GM18520 (cell line): ENCODE data around the gene UBE2S.
"Not testable (repeated sequence)": the region's sequence is repeated elsewhere in the genome, so short reads cannot be mapped to it uniquely, and the experiment has no call there.

Source experiments
- ATAC-seq: cut with Tn5 transposase; IDR thresholded peaks from one replicate; pipeline ENCODE4 v1.9.1; 2021; ENCODE audit not compliant: unreplicated experiment

UBE2S gene

DNA sequence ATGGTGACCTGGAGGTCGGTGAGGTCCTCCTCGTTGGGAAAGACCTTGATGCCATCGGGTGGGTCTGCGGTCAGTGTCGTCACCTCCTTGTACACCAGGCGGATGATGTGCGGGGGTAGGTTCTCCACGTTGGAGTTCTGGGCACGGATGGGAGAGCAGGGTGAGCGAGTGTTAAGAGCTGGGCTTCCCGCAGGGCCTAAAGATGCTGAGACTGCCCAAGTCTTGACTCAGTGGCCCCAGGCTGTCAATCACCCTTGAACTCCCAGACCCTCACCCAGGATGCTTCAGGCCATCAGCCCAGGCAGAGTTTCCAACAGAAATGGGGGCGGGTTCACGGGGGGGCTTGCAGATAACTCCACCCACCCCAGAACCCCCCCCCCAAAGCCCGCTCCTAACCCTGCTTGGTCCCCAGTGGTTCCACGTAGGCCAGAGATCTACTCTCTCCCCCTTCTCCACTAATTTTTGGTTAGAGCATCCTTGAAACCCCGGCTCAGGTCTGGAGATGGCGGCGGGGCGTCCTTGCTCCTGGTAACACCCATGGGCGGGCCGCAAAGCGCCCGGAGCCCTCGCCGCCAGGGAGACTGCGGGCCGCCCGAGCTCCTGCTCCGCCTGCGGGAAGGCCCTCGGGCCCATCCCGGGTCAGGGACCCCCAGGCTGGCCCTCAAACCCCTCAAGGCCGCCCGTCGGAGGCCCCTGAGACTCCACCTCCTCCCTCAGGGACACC lies 600 bp downstream of the UBE2S start:
- ATAC-seq, result no peak

DNA sequence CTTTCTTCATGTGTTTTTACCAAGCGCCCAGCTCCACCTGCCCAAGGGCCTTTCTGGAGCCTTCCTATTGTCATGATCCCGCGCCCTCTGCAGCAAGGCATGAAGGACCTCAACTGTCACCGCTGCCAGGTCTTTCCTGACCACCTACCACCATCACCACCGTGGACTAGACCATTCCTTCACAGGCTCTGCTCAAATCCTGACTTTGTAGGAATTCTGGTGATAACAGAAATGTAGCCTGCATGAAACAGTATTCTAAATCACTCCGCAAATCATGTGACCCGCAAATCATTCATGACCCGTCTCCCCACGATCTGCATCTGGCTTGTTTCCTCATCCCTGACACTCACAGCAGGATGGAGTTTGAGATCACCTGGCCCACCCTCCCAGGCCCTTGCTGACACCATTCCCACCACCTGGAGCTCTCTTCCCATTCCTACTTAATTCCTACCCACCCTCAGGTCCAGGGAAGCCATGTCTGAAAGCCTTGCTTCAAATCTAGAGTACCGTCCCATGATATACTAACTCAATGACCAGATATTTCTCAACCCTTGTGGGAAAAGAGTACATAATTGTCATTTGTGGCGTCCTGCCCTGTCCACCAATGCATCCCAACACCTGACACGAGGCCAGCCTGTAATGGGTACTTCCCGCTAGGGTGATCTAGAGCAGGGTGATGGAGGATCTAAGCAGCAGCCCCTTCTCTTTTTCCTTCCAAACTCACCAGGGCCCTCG lies 1.3 kb downstream of the UBE2S start:
- ATAC-seq, result no peak

DNA sequence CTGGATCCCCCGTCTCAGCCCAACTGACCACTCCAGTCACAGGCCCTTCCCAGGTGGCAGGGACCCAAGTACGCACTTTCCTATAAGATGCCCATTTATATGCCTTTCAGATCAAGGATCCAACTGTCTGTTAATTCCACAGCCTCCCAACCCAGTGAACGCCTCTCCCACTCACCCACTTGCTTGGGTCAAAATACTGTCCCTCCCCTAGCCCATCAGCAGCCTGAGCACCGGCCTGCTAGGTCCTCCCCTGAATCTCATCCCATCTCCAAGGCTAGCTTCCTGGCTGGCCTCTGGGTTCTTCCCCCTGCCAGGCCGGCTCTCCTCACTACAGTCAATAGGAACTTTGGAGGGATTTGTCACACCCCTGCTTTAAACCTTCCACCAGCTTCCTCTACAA lies 1.9 kb downstream of the UBE2S start:
- no peak for ATAC-seq

DNA sequence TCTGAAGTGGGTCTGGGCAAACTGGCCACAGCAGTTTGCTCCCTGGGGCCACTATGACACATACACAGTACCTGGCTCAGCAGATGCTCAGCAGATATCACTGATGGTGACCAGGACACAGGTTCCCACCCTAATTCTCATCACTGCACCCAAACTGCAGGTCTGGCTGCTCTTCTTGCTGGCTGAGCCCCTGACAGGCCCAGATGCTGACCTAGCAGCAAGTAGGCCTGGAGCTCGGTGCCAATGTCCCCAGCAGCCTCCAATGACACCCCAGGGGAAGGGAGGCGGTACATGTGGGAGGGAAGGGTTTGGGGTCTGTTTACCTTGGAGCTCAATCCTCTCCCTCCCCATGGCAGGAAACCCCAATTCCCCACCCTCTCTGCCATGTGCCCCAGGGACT lies 5.1 kb downstream of the UBE2S start:
- no peak for ATAC-seq

DNA sequence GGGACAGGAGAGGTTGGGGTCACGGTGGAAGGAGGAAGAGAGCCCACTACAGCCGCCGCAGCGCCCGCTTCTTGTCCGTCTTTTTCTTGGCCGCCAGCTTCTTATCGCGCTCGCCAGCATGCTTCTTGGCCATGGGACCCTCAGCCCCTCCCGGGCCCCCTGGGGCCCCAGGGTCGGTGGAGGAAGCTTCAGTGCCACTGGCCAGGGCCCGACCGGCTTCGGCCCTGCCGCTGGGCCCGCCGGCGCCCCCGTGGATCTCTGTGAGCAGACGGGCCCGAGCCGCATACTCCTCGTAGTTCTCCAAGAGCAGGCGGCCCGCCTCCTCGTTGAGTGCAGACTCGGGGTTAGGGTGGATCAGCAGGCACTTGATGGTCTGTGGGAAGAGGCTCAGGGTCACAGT lies 6.2 kb downstream of the UBE2S start:
- not testable (repeated sequence) for ATAC-seq

DNA sequence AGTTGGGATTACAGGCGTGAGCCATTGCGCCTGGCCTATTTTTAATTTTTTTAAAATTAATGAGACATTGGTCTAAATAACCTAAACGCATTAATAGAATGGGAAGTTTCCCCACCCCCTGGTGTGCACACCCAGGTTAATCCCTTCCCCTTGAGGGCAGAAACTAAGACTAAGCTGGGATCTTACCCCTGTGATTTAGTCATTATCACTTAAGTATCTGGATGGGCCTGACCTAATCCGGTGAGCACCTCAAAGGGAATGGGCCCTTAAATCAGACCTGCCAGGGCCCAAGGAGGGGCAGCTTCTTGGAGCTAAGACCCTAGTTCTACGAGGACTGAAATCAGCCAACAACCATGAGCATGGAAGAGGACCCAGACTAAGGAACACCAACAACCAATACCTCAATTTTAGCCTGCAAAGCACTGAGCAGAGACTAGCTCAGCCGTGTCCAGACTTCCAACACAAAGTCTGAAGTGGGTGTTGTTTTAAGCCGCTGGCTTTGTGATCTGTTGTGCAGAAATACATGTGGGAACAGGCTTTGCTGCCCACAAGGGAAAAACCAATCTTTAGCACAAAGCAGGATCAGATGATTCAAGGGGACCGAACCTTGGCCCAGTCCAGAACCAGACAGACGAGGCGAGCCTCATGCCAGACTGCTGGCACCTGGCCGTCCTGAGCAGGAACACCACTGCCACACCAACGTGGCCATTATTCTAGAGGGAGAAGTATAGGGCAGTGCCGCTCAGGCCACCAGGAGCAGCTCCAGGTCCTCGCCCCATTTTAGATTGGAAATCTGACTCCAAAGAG lies 7.1 kb downstream of the UBE2S start:
- no peak for ATAC-seq

DNA sequence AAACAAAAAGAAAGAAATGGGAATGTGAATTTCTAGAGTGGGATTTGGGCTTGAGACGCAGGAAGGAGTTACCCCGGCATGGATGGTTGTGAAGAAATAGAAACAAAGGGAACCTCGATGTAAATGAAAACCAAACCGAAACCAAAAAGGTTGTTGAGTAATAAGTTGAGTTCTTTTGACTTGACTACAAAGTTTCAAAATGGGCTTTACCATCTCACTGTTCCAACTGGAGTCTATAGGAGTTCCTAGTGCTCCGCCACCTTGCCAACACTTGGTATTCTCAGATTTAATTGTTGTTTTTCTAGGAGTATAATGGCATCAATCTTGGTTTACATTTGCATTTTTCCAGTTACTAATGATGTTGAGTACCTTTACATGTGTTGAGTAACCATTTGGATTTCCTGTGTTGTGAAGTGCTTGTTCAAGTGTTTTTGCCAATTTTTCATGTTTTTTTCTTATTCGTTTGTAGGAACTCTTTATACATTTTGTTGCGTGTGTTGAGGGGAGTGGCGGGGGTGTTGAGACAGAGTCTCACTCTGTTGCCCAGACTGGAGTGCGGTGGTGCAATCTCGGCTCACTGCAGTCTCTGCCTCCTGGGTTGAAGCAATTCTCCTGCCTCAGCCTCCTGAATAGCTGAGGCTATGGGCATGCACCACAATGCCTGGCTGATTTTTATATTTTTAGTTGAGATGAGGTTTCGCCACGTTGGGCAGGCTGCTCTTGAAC lies 9.2 kb downstream of the UBE2S start:
- no peak for ATAC-seq

DNA sequence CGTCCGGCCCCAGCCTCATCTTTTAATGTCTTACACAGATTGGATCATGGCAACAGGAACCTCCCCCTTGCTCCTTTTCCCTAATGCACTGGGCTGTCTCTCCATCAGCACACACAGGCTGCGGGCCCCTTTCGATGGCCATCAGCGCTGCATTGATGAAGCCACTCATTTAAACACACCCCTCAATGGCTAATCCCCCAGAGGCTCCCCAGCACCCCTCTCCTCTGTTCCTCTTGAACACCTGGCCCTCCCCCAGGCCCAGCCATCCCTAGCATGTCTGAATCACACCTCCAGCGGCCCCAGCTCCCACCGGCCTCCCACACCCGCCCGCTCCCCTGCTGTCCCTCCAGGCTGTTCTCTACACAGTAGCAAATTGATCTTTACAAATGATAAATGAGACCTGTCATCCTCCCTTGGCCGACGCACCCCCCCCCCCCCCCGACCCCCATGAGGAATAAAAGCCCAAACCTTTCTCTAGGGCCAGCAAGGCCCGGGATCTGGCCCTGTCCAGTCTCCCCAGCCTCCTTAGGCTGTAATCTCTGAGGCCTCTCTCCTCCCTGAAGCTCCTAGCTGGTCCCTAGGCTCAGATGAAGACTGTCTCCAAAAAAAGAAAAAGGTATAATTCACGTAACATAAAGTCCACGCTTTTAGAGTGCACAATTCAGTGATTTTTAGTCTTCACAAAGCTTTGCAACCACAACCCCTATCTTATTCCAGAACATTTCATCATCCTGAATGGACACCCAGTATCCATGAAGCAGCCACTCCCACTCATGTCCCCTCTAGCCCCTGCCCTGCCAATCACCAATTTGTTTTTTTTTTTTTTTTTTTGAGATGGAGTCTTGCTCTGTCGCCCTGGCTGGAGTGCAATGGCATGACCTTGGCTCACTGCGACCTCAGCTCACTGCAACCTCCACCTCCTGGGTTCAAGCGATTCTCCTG lies 14.5 kb downstream of the UBE2S start:
- ATAC-seq, result no peak

DNA sequence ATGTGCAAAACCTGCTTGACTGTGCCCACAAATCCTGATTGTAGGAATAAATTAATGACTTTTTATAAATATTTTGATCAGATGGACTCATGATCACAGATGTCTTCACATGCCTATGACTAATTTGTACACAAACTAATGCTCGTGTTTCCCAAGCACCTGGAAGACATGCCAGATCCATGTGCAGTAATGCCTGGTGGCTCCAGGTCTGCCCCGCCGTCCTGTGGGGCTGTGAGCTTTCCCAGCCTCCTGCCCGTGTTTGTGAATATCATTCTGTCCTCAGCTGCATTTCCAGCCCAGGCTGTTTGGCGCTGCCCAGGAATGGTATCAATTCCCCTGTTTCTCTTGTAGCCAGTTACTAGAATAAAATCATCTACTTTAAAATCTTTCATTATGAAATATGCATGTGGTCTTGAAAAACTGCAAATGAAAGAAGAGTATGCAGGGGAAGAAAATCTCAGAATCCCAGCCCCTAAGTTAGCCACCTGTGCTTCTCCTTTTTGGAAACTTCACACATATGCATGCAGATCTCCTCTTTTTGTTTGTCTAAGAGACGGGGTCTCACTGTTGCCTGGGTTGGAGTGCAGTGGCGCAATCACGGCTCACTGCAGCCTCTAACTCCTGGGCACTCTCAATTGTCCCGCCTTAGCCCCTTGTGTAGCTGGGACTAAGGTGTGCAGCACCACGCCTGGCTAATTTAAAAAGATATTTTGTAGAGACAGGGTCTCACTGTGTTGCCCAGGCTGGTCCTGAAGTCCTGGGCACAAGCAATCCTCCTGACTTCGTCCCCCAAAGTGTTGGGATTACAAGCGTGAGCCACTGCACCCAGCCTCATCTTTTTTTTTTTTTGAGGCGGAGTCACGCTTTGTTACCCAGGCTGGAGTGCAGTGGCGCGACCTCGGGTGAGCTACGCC lies 15.6 kb downstream of the UBE2S start:
- no peak for ATAC-seq

DNA sequence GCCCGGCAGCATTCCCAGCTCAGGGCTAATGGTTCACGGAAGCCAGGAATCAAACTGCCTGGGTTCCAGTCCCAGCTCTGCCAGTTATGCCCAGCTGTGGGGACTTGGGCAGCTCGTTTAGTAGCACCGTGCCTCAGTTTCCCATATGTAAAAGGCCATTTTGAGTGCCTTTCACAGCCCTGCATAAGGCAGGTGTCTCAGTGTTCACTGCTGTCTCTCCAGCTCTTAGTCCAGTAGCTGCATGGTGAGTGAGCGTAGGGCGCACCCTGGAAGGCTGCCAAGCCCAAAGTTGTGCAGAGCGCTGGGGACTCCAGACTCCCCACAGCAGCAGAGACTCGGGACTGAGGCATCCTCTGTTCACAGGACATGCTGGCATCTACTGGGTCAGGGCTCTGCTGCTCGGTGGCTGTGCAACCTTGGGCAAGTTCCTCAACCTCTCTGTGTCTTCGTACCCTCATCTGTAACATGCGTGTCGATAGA lies 16.4 kb downstream of the UBE2S start:
- ATAC-seq, result no peak

DNA sequence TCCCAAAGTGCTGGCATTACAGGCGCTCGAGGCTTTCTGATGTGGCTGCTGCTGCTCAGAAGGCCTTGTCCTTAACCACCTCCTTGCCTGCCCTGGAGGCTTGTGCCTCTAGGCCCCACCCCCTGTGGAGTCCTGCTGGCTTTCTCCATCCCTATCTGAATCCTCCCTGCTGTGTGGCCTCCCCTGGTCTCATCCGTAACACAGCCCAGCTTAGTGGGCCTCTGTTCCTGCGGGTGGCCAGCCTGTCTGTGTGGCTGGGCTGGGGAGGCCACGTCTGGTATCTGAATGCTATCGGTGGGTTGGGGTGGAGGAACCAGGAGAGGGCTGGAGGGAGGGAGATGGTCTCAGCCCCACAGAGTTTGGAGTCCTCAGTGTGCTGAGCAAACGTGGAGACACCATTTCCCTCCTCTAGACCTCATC lies 17.1 kb downstream of the UBE2S start:
- no peak for ATAC-seq

DNA sequence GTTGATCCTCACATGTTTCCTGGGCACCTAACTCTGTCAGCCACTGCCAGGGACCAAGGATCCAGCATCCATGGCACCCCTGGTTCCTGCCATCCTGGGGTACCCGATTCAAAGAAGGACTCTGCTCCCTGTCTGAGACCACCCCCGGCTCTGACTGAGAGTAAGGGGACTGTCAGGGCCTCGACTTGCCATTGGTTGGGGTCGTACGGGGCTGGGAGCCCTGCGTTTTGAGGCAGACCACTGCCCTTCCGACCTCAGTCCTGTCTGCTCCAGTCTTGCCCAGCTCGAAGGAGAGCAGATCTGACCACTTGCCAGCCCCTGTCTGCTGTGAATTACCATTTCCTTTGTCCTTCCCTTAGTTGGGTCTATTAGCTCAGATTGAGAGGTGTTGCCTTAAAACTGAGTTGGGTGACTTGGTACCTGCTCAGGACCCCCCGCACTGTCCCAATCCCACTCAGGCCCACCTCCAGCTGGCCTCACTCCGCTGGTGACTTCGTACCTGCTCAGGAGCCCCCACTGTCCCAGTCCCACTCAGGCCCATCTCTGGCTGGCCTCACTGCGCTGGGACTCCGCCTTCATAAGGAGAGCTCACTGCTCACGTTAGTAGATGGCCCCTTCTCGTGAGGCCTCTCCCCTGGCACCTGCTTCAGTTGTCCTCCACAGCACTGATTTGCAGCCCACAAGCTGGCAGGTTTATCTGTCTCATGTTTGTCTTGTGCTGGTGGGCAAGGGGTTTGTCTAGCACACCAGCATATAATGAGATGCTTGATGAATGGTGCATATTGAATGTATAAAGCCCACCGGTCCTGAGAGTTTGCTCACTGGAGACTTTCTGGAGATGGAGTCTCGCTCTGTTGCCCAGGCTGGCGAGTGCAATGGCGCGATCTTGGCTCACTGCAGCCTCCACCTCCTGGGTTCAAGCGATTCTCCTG lies 17.9 kb downstream of the UBE2S start:
- no peak for ATAC-seq

DNA sequence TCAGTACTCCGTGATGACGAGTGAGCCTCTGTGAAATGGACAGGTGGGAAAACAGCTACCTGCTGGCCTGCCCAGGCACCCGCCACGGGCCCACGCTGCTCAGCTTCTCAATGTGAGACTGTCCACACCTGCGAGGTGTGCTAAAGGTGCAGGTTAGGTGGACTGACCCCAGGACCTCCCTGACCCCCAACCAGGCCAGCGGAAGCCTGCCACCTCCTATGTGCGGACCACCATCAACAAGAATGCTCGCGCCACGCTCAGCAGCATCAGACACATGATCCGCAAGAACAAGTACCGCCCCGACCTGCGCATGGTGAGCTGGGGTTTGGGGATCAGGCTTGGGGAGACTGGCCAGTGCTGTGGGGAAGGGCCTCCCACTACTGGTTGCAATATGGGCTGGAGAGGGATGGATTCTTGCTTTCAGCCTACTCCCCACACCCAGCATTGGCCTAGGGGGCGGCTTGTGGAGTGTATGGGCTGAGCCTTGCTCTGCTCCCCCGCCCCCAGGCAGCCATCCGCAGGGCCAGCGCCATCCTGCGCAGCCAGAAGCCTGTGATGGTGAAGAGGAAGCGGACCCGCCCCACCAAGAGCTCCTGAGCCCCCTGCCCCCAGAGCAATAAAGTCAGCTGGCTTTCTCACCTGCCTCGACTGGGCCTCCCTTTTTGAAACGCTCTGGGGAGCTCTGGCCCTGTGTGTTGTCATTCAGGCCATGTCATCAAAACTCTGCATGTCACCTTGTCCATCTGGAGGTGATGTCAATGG lies 19.7 kb downstream of the UBE2S start:
- ATAC-seq, result no peak

DNA sequence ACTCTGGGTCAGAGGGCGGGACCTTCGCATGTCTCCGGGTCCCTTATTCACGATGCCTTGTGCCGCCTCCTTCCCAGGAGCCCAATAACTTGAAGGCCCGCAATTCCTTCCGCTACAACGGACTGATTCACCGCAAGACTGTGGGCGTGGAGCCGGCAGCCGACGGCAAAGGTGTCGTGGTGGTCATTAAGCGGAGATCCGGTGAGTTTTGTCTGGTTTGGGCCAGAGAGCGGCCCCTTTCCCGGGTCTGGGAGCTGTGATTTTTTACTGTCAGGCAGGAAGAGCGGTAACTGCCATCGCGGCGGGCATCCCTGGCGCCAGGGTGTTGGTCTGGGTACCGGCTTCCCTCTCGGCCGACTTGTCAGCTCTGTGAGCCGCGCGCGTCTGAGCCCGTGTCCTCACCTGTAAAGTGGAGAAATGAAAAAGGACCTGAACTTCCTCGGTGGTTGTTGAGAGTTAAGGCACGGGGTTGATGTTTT lies 21.1 kb downstream of the UBE2S start:
- no peak for ATAC-seq

DNA sequence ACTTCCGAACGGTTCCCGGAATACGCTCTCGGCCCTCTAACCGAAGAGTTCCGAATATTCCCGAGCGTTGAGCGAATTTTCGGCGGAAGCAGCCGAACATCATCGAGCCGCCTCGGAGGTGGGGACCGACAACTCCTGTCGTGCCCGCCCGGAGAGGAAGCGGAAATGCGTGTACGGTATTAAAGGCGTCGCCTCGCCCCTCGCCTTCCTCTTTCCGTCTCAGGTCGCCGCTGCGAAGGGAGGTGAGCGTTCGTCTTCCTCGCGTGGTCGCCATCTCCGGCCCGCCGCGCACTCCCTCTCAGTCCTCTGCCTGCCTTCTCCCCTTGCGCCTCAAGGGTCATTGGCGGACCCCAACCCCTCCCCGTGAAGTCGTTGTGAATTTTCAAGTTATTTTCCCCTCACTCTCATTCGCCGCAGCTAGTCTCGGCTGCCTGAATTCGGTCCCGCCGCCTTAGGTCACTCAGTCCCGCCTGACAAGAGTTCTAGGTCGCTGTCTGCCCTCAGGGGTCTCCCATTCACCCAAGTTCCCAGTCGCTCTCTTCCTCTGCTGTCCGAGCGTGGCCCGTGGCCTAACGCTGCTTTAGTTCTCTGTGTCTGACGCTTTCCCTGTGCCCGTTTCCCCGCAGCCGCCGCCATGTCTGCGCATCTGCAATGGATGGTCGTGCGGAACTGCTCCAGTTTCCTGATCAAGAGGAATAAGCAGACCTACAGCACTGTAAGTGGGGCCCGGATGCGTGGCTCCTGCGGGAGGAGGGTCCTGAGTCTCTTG lies 21.7 kb downstream of the UBE2S start, which contains the start of gene RPL28:
Gene RPL28, plus strand, starts transcription at position 209 of the 769 bp plus-strand sequence. Its CDS starts 426 bp downstream, at position 635.
- peak; percentile 71 for ATAC-seq
